Mononuclear cell (primary cell): ENCODE measurements around the gene METTL24. TPM values are rescaled to one million over a fixed set of nuclear protein-coding genes. Genes with fewer than 3 reads are reported as not detected.
"Not testable (repeated sequence)": the region's sequence is repeated elsewhere in the genome, so short reads cannot be mapped to it uniquely, and the experiment has no call there.

Experiments used
- H3K27me3 ChIP-seq: 2 replicates; pipeline ENCODE4 v1.6.0; 2011; ENCODE audit warnings: low read length, control low read depth; ENCODE audit not compliant: insufficient read depth
- H3K4me1 ChIP-seq: 2 replicates; pipeline ENCODE4 v1.5.1; 2011; ENCODE audit warnings: mild to moderate bottlenecking, low read length, control low read depth; ENCODE audit not compliant: insufficient read depth
- H3K4me3 ChIP-seq: 2 replicates; pipeline ENCODE4 v1.5.1; 2011; ENCODE audit warnings: mild to moderate bottlenecking, low read length, moderate library complexity
- H3K9me3 ChIP-seq: 2 replicates; pipeline ENCODE4 v1.5.1; 2011; ENCODE audit warnings: low read depth, mild to moderate bottlenecking, control low read depth, low read length
- total RNA-seq: library from RNA; depleted of rRNA; stranded (reverse); fragments of >200 nt; gene quantifications from one replicate; pipeline ENCODE4 v1.2.3, GENCODE V29; 2012

METTL24 gene
- total RNA-seq, 1 donor, result 0.10 TPM

DNA sequence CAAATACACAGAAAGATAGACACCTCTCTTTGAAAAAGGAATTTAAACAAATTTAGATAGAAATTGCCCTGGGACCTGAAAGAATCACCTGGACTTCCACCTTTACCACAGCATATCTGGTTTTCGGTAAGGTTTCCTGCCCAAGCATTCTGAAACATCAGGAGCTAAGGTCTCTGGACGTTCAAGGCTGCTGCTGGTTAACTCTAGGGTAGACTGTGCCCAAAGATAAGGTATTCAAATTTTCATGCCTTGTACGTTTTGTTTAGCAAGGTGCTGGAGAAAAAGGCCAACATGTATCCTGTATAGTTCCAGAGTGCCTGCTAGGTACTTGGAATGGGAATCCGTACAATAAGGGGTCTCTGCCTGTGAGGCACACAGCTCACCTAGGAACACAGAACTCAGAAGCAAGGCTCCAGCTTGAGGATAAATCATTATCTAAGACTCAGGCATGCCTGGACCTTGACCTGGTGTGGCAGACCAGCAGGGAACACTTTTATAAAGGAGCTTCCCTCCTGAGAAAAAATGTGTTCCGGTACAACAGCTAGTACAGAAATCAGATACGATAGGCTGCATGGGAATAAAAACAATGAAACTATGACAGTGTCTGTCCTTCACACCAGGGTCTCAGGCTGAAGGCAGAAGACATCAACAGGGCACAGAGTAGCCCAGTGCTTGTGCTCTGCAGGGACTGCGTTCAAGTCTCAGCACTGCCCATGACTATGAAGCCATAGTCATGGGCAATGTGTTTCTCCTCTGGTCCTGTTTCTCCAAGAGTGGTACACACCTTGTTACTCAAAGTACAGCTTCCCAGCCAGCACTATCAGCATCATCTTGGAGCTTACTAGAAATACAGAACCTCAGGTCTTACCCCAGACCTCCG lies 70.4 kb downstream of the METTL24 start:
- Histone ChIP-seq H3K4me3 (no peak overlapping the region), H3K4me1 (no peaks in the 10 kb centered on the region), H3K27me3 (no peaks in the 10 kb centered on the region), H3K9me3 (no peaks in the 10 kb centered on the region)

DNA sequence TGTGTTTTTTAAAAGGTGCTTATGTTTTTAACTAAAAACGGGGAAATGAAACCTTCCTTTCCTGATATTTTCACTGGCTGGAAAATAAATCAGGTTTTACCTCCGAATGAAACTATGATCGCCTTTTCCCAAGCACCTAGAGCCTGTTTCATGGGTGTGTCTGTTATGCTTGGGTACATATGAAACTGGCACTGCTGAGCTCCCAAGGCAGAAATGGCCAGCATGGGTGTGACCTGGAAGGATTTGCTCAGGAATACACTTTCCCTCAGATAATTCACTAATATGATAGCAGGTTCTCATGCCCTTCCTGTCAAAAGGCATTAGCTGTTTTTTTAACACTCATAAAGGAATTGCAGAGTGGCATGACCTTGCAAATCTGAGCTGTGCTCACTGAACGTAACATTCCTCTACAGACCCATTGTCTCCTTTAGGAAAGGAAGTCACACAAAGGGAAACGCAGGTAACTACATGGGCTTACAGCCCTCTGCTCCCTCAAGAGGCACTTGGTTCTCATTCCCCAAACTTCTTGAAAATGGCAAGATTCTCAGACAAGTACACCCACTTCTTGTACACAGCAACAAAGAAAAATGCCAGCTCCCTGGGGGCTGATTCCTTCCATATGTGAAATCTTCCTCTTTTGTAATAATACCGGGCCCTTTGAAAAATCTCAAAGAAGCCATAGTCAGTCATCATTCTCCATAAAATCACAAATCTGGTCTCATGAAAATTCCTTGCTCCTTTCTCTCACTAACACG lies 72.7 kb downstream of the METTL24 start:
- Histone ChIP-seq H3K4me3 (no peak overlapping the region), H3K9me3 (no peaks in the 10 kb centered on the region), H3K4me1 (no peaks in the 10 kb centered on the region), H3K27me3 (no peaks in the 10 kb centered on the region)

DNA sequence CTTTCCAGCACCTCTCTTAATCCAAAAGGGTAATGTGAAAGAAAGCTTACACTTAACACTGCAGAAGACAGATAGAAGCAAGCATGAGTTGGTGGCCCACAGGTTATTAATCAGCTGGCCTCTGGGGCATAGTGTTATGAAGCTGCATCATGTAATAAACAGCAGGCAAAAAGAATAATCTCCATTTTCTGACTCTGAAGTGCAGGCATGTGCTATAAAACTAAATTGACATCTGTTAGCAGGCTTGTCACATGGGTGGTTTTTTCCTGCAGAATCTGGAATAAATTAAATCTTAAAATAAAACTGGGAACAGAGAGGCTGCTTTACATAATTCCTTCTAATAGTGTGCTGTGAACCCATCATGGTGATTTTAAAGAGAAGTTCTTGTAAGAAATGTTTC lies 73.3 kb downstream of the METTL24 start:
- no peak overlapping the region for H3K4me3 ChIP-seq
- H3K9me3 ChIP-seq, result no peaks in the 10 kb centered on the region
- no peaks in the 10 kb centered on the region for H3K4me1 ChIP-seq
- no peaks in the 10 kb centered on the region for H3K27me3 ChIP-seq

DNA sequence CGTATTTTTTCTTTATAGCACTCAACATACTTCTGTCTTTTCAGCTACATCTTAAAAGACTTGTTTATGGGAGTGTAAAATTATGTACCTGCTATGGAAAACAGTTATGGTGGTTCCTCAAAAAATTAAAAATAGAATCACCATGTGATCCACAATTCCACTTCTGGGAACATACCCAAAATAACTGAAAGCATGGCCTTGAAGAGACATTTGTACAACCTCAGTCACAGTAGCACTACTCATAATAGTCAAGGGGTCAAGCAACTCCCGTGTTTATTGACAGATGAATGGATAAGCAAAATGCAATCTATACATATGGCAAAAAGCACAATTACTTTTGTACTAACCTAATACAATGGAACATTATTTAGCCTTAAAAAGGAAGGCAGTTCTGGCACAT lies 74.5 kb downstream of the METTL24 start:
- Histone ChIP-seq H3K9me3 (no peaks in the 10 kb centered on the region), H3K27me3 (no peaks in the 10 kb centered on the region), H3K4me1 (no peaks in the 10 kb centered on the region), H3K4me3 (no peak overlapping the region)

DNA sequence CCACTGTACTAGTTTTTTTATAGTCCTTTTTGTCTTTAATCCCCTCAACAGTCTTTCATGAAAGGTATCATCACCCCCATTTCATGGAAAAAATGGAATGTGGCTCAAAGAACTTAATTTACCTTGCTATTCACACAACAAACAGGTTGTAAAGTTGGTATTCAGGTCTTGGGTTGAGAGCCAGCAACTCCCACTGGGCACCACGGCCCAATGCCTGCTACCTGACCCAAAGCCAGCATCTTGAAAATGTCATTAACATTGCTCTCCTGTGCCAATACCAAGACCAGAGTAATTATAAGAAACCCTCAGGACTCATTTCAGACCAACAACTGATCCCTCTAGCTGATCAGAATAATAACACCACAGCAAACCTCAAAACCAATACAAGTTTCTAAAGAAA lies 75.7 kb downstream of the METTL24 start:
- Histone ChIP-seq H3K9me3 (no peaks in the 10 kb centered on the region), H3K4me3 (no peak overlapping the region), H3K27me3 (no peaks in the 10 kb centered on the region), H3K4me1 (no peaks in the 10 kb centered on the region)

DNA sequence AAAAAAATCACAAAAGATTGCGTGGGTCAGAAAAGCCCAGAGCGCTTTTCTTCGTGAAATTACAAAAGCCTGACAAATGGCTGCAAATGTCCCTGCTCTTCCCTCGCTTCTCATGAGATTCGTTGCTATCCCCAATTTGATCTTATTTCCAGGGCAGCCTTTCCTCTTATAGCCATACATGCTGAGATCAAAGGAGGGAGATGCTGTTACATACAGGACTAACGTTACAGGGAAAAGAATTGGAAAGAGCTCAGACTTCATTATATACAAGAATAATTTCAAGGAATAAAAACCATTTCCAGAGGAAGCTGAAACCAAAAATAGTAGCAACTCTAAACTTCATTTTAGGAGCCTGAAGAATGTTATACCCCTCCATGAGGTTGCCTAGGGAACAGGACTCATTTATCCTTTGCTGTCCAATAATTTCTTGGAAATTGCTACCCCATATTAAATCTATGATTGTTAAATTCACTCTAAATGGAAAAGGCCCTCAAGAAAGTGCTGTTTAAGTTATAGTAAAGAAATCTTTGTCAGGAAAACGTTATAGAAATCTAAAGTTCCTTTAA lies 81.0 kb downstream of the METTL24 start:
- H3K27me3 ChIP-seq, result no peaks in the 10 kb centered on the region
- no peaks in the 10 kb centered on the region for H3K4me1 ChIP-seq
- no peaks in the 10 kb centered on the region for H3K9me3 ChIP-seq
- H3K4me3 ChIP-seq, result no peak overlapping the region

DNA sequence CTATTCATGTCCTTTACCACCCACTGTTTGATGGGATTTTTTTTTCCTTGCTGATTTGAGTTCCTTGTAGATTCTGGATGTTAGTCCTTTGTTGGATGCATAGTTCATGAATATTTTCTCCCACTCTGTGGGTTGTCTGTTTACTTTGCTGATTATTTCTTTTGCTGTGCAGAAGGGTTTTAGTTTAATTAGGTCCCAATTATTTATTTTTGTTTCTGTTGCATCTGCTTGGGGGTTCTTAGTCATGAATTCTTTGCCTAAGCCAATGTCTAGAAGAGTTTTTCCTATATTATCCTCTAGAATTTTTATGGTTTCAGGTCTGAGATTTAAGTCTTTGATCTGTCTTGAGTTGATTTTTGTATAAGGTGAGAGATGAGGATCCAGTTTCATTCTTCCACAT lies 85.4 kb downstream of the METTL24 start:
- not testable (repeated sequence) for H3K9me3 ChIP-seq, H3K4me1 ChIP-seq, H3K4me3 ChIP-seq, H3K27me3 ChIP-seq

DNA sequence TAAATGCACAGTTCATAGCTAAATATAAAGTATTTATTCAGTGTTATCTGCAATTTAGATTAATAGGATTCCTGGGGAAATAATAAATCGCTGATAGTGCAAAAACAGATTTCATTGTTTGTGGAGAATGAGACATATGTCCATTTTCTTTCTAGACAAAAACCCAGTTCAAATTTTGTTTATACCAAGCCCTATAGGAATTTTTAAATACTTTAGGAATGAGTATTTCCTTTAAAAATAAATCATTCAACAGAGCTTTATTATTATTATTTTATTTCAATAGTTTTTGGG lies 86.5 kb downstream of the METTL24 start:
- Histone ChIP-seq H3K4me1 (no peaks in the 10 kb centered on the region), H3K27me3 (no peaks in the 10 kb centered on the region), H3K4me3 (no peak overlapping the region), H3K9me3 (no peaks in the 10 kb centered on the region)

DNA sequence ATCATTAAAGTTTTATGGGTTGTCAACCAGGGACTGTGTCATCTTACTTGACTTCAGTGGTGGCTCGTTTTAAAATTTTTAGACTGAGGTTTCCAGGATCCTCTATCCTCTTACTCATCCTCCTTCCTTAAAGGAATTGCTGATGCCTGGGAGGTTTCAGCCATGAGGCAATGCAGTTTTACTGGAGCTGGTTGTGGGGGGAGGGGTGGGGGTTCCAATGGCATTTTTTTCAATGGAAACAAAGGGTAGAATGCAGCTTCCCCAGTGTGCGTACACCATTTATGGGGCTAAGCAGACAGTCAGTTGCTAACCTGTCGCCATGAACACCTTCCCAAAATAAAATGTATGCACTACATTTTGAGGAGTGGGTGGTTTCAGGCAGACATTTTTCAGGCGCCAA lies 88.0 kb downstream of the METTL24 start:
- H3K9me3 ChIP-seq, result no peaks in the 10 kb centered on the region
- H3K4me3 ChIP-seq, result no peak overlapping the region
- no peaks in the 10 kb centered on the region for H3K27me3 ChIP-seq
- no peaks in the 10 kb centered on the region for H3K4me1 ChIP-seq

DNA sequence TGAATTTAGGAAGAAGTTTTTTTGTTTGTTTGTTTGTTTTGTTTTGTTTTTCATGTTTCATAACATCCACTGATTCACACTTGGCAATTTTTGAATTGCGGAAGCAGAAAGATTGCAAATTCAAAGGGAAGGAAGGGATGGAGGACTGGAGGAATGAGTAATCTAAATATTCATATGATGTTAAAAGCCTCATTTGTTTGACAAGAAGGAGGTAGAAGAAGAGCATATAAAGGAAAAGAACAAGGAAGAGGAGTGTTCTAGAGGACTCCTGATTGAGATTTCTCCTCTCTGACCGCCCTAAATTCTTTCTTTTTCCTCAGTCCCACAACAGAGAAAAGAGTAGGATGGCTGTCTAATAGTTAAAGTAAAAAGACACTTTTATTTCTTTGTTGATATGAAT lies 88.5 kb downstream of the METTL24 start:
- Histone ChIP-seq H3K9me3 (no peaks in the 10 kb centered on the region), H3K4me1 (no peaks in the 10 kb centered on the region), H3K27me3 (no peaks in the 10 kb centered on the region)

DNA sequence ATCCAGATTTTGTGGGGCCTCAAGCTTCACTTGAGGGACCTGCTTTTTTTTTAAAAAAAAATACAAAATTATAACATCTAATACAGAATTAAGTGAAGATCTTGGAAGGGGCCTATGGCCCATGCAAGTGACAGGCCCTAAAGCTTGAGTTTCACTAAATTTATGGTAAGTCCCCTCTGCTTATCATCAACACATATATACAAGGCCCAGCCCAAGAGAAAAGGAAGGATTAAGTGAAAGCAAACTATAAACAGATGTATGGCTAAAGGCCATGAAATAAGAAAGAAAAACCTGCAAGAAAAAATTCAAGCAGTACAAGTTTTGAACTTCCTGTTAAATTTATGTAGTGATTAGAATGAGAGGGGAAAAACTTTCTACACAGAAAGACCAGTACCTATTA lies 91.2 kb downstream of the METTL24 start:
- no peaks in the 10 kb centered on the region for H3K27me3 ChIP-seq
- no peaks in the 10 kb centered on the region for H3K9me3 ChIP-seq
- no peaks in the 10 kb centered on the region for H3K4me1 ChIP-seq
- no peak overlapping the region for H3K4me3 ChIP-seq

More for the DNA sequence above, 88.5 kb downstream of the METTL24 start:
- H3K4me3 ChIP-seq, result no peak overlapping the region

DNA sequence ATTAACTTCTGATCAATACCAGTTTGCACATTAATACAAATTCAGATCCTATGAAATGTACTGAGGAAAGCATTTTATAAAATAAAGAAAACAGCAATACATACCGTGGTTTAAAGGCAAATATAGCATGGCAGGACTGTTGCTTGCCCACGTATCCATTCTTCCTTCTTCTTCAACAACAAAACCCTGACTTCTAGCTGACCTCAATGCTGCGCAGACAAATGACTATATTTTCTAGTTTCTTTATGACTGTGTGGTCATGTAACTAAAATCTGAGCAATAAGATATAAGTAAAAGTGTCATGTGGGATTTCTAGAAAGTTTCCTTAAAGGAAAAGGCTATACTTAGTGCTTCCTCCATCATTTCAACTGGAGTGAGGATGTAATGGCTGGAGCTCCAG lies 92.9 kb downstream of the METTL24 start:
- Histone ChIP-seq H3K9me3 (no peaks in the 10 kb centered on the region), H3K27me3 (no peaks in the 10 kb centered on the region), H3K4me3 (no peak overlapping the region), H3K4me1 (no peaks in the 10 kb centered on the region)

DNA sequence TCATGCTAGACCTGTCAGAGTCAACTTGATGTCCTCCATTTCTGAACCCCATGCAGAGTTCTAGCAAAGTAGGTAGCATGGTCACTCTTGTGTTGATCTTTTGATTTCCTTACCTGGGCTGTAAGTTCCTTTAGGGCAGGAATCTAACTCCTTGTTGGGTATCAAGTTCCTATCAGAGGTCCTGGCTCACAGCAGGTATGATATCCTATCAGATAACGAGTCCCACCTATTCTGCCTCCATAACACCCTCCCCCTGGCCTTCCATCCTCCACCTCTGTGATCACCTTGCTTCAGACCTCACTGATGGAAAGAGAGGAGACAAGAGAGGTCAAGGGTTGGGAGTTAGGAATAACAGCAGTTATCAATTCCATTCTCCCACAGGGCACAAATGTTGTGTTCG lies 101.8 kb downstream of the METTL24 start:
- Histone ChIP-seq H3K4me1 (no peaks in the 10 kb centered on the region), H3K27me3 (no peaks in the 10 kb centered on the region), H3K9me3 (no peaks in the 10 kb centered on the region), H3K4me3 (no peak overlapping the region)

DNA sequence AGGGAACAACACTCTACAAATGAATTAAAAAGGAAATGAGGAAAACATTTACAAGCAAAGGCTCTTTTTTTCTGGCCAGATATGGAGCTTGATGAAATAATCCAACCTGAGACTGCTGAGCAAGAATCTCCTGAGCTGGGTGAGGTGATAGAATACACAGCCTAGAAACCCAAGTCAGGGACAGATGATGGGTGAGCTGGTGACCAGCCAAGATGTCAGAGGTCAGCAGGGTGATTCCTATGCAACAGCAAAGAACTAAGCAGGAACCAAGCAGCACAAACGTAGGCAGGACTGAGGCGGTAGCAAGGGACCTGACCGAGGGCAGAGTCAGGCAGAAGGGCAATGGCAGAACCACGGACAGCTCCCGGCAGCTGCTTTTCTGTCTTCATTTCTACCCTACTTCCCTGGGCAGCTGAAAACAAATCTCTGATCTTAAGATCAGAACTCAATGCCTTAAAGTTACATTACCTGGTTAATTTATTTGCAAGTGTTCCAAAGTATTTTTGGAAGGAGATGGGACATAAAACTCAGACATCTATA lies 102.9 kb downstream of the METTL24 start:
- Histone ChIP-seq H3K4me1 (no peaks in the 10 kb centered on the region), H3K9me3 (no peaks in the 10 kb centered on the region), H3K27me3 (no peaks in the 10 kb centered on the region), H3K4me3 (no peak overlapping the region)

DNA sequence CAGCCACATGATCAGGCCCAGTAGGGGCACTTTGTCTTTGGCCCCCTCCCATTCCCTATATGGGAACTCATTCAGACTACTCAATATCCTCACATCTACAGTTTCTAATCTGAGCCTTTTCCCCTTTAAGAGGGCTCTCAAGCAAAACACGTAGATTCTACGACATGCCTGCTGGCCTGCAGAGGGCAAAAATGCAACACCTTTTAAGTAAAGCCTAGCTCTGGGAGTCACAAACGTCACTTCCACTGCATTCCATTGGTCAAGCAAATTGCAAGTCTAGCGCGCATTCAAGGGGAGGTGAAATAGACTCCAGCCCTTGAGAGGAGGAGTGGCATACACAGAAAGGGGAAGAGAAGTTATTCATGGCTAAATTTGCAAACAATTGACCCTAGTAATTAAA lies 107.3 kb downstream of the METTL24 start:
- no peaks in the 10 kb centered on the region for H3K4me1 ChIP-seq
- H3K4me3 ChIP-seq, result no peak overlapping the region
- no peaks in the 10 kb centered on the region for H3K9me3 ChIP-seq
- no peaks in the 10 kb centered on the region for H3K27me3 ChIP-seq
